H1 (cell line): ENCODE data around the gene ZFAND6. TPM values are rescaled to one million over a fixed set of nuclear protein-coding genes. Genes with fewer than 3 reads are reported as not detected.

Source experiments
- CTCF ChIA-PET: fragments of 300-600 bp; sonication (Branson Sonifier 250); formaldehyde crosslinking; loops from one replicate; lab custom pipeline; 2021; ENCODE audit not compliant: partially characterized antibody; lab: Charles Lee
- POLR2A ChIA-PET: fragments of 300-600 bp; sonication (Branson Sonifier 250); formaldehyde crosslinking; loops from one replicate; lab custom pipeline; 2021; ENCODE audit warnings: inconsistent platforms; ENCODE audit not compliant: partially characterized antibody; lab: Charles Lee
- DNase-seq, 2 experiments: peaks; one replicate each; pipeline versions ENCODE4 v3.0.0 to v3.0.0-alpha.2; 2010 to 2022; ENCODE audit warnings: low spot score in 2 of 2, low read depth in 1 of 2, mixed read lengths in 1 of 2
- FAIRE-seq: peaks from 2 replicates; lab custom pipeline; 2011; peaks lifted over from hg19 to GRCh38; lab: Jason Lieb, UNC
- H2AFZ ChIP-seq: 2 replicates; pipeline ENCODE4 v1.8.1; 2012; ENCODE audit warnings: low read length, inconsistent platforms
- H2AK5ac ChIP-seq: 2 replicates; pipeline ENCODE4 v1.6.1; 2013; ENCODE audit warnings: low read depth, low read length
- H2BK120ac ChIP-seq: replicated peaks from 2 replicates; pipeline ENCODE3; 2013; ENCODE audit warnings: low read depth, low read length, inconsistent platforms
- H2BK12ac ChIP-seq: 2 replicates; pipeline ENCODE4 v1.6.1; 2013; ENCODE audit warnings: low read depth, low read length
- H2BK15ac ChIP-seq: 2 replicates; pipeline ENCODE4 v1.6.1; 2013; ENCODE audit warnings: low read length
- H2BK20ac ChIP-seq: 2 replicates; pipeline ENCODE4 v1.6.1; 2013; ENCODE audit warnings: low read length
- H2BK5ac ChIP-seq: 2 replicates; pipeline ENCODE4 v1.6.1; 2013; ENCODE audit warnings: low read depth, low read length
- H3K14ac ChIP-seq: 2 replicates; pipeline ENCODE4 v1.6.1; 2013; ENCODE audit warnings: inconsistent platforms; ENCODE audit not compliant: insufficient read length
- H3K18ac ChIP-seq: 2 replicates; pipeline ENCODE4 v1.6.1; 2013; ENCODE audit warnings: low read length; ENCODE audit errors: extremely low read depth
- H3K23ac ChIP-seq: 2 replicates; pipeline ENCODE4 v1.6.1; 2013; ENCODE audit warnings: inconsistent platforms; ENCODE audit not compliant: insufficient read length
- H3K23me2 ChIP-seq: 2 replicates; pipeline ENCODE4 v1.6.1; 2013; ENCODE audit warnings: low read depth, low read length
- H3K27ac ChIP-seq: 2 replicates; pipeline ENCODE4 v1.6.1; 2011; ENCODE audit warnings: low read depth, low read length, inconsistent platforms
- H3K27me3 ChIP-seq, 4 experiments: replicated peaks in 1 of 4; 1 replicate in 1 of 4; 2 replicates in 3 of 4; pipeline versions ENCODE4 v1.6.1 to v1.8.1; 2011 to 2013; ENCODE audit warnings: low read length in 3 of 4, mild to moderate bottlenecking in 3 of 4, inconsistent platforms in 2 of 4, mixed read lengths in 2 of 4, moderate library complexity in 1 of 4; ENCODE audit not compliant: control insufficient read depth in 3 of 4, insufficient read depth in 3 of 4; ENCODE audit errors: extremely low read depth in 1 of 4
- H3K36me3 ChIP-seq, 4 experiments: 2 replicates each; pipeline versions ENCODE4 v1.6.1 to v1.8.1; 2011 to 2013; ENCODE audit warnings: mild to moderate bottlenecking in 4 of 4, low read length in 3 of 4, moderate library complexity in 2 of 4, control low read depth in 1 of 4, inconsistent platforms in 1 of 4; ENCODE audit not compliant: insufficient read depth in 4 of 4, control insufficient read depth in 2 of 4
- H3K4ac ChIP-seq: replicated peaks from 2 replicates; pipeline ENCODE3; 2013; ENCODE audit warnings: low read length, low read depth, mixed read lengths, inconsistent platforms; ENCODE audit not compliant: insufficient read length
- H3K4me1 ChIP-seq, 4 experiments: replicated peaks in 1 of 4; 1 replicate in 1 of 4; 2 replicates in 3 of 4; pipeline versions ENCODE4 v1.6.1 to v1.8.1; 2011 to 2013; ENCODE audit warnings: low read length in 3 of 4, inconsistent platforms in 2 of 4, mixed read lengths in 1 of 4; ENCODE audit not compliant: insufficient read depth in 4 of 4, control insufficient read depth in 3 of 4
- H3K4me2 ChIP-seq, 2 experiments: 2 replicates each; pipeline versions ENCODE4 v1.6.1 to v1.8.1; 2011 to 2013; ENCODE audit warnings: low read depth in 2 of 2, low read length in 2 of 2, control low read depth in 1 of 2, inconsistent platforms in 1 of 2, mild to moderate bottlenecking in 1 of 2; ENCODE audit not compliant: insufficient read depth in 1 of 2
- H3K4me3 ChIP-seq, 4 experiments: fragments of 200-600, 300-600 bp in 1 of 4; sonication (generic), shearing (Covaris generic), sonication (Bioruptor Twin) in 1 of 4; 2 replicates each; pipeline versions ENCODE4 v1.5.1 to v1.8.1; 2011 to 2016; ENCODE audit warnings: low read length in 4 of 4, low read depth in 3 of 4, control low read depth in 2 of 4, inconsistent platforms in 2 of 4, mild to moderate bottlenecking in 2 of 4, mixed read lengths in 1 of 4, moderate library complexity in 1 of 4; ENCODE audit not compliant: insufficient read depth in 2 of 4; ENCODE audit errors: extremely low read depth in 1 of 4
- H3K56ac ChIP-seq: replicated peaks from 2 replicates; pipeline ENCODE3; 2013; ENCODE audit warnings: low read depth, mild to moderate bottlenecking, mixed read lengths, low read length, inconsistent platforms; ENCODE audit not compliant: insufficient read length
- H3K79me1 ChIP-seq: 2 replicates; pipeline ENCODE4 v1.6.1; 2013; ENCODE audit warnings: low read depth, low read length, control low read depth
- H3K79me2 ChIP-seq, 2 experiments: 2 replicates each; pipeline versions ENCODE4 v1.6.1 to v1.8.1; 2012 to 2013; ENCODE audit warnings: low read length in 2 of 2, mild to moderate bottlenecking in 2 of 2, inconsistent platforms in 1 of 2; ENCODE audit not compliant: insufficient read depth in 2 of 2, control insufficient read depth in 1 of 2
- H3K9ac ChIP-seq, 4 experiments: replicated peaks in 1 of 4; 1 replicate in 1 of 4; 2 replicates in 3 of 4; pipeline versions ENCODE4 v1.6.1 to v1.8.1; 2011 to 2013; ENCODE audit warnings: low read depth in 3 of 4, low read length in 3 of 4, control low read depth in 2 of 4, mild to moderate bottlenecking in 2 of 4, moderate library complexity in 2 of 4, inconsistent platforms in 1 of 4; ENCODE audit errors: extremely low read depth in 1 of 4
- H3K9me3 ChIP-seq, 2 experiments: 2 replicates each; pipeline versions ENCODE4 v1.6.1 to v1.8.1; 2012 to 2013; ENCODE audit warnings: mild to moderate bottlenecking in 2 of 2, moderate library complexity in 2 of 2, control low read depth in 1 of 2, inconsistent platforms in 1 of 2, low read depth in 1 of 2, low read length in 1 of 2, mixed read lengths in 1 of 2; ENCODE audit not compliant: insufficient read depth in 2 of 2
- H4K20me1 ChIP-seq, 2 experiments: replicated peaks in 1 of 2; 2 replicates each; pipeline versions ENCODE3 to v1.8.1; 2011 to 2013; ENCODE audit warnings: inconsistent platforms in 2 of 2, low read length in 2 of 2, mild to moderate bottlenecking in 1 of 2; ENCODE audit not compliant: insufficient read depth in 2 of 2, control insufficient read depth in 1 of 2
- H4K5ac ChIP-seq: 2 replicates; pipeline ENCODE4 v1.6.1; 2013; ENCODE audit warnings: low read length, low read depth, mixed read lengths, inconsistent platforms; ENCODE audit not compliant: insufficient read length
- H4K8ac ChIP-seq: 2 replicates; pipeline ENCODE4 v1.8.0; 2013; ENCODE audit warnings: mild to moderate bottlenecking, moderate library complexity, low read length, inconsistent platforms; ENCODE audit not compliant: insufficient read depth; ENCODE audit errors: extremely low read depth
- H4K91ac ChIP-seq: replicated peaks from 2 replicates; pipeline ENCODE3; 2013; ENCODE audit warnings: low read length, mixed read lengths, inconsistent platforms; ENCODE audit not compliant: insufficient read length
- BACH1 ChIP-seq: IDR thresholded peaks from 2 replicates; pipeline ENCODE4 v1.6.1; 2012; ENCODE audit warnings: low read length, improper control_type of control experiment
- WGBS, 2 experiments: shearing (Covaris generic) in 1 of 2; methylation state at CpG; one replicate each; pipeline versions ENCODE4 v1.1.6 to v1.1.7; 2013 to 2015; ENCODE audit warnings: low lambda C conversion rate in 2 of 2, mixed read lengths in 2 of 2, inconsistent platforms in 1 of 2, low coverage in 1 of 2, missing lambda C conversion rate in 1 of 2; ENCODE audit not compliant: insufficient replicate concordance in 2 of 2, insufficient coverage in 1 of 2, insufficient read length in 1 of 2; ENCODE audit errors: extremely low coverage in 1 of 2, missing lambda C conversion rate in 1 of 2; 5-methylcytosine and 5-hydroxymethylcytosine counted together
- polyA plus RNA-seq, 7 experiments: library from polyadenylated mRNA; depleted of rRNA in 3 of 7; stranded (reverse) in 5 of 7; unstranded in 2 of 7; fragments of >200 nt in 5 of 7; fragments of 200-250 nt in 2 of 7; gene quantifications; 1 replicate in 5 of 7; 2 replicates in 1 of 7; 4 replicates in 1 of 7; pipeline versions ENCODE4 v1.2.1 to v1.2.3, GENCODE V29; 2011 to 2013; ENCODE audit warnings: missing spikeins in 2 of 7, mixed read lengths in 2 of 7
- total RNA-seq: library from RNA; stranded (reverse); fragmentation: NEBNext Ultra II Directional; extraction: Animal tissue kit (Norgen Biotek cat#: 25700); gene quantifications from 2 replicates; pipeline ENCODE4 v1.2.1, GENCODE V29; 2021

ZFAND6 gene
- total and polyA plus RNA-seq, 2 of the 8 experiments (the other 6 are each of a cell fraction or from before 2014, with no cell fraction given) = 136 to 237 TPM

DNA sequence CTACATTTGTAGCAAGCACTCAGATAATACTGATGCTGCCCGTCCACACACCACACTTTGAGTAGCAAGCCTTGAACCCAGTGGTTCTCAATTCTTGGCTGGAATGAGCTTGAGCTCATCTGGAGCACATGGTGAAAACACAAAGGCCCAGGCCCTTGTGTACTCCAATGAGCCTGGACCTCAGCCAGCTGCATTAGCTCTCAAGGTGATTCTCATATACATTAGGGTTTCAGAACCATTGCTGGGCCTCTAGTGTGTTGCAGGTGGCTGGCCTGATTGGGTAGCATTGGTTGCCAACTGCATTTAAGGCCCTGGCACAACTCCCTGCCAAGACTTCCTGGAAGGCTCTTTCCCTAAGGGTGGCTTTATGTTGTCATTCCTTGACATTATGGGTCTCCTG lies 23.4 kb upstream of the ZFAND6 start:
- Histone ChIP-seq H2AK5ac (no peak overlapping the region), H2BK15ac (no peak overlapping the region), H3K4me1 (peaks cover 7 to 17% (median 8%) of the 10 kb centered on the region in 4 experiments), H4K91ac (no peak overlapping the region), H4K8ac (no peak overlapping the region), H3K4ac (no peak overlapping the region), H3K9me3 (no peaks in the 10 kb centered on the region), H3K9ac (no peak overlapping the region), H4K5ac (no peak overlapping the region), H2AFZ (no peak overlapping the region), H3K79me2 (no peaks in the 10 kb centered on the region), H3K27ac (no peak overlapping the region), H3K4me3 (no peak overlapping the region), H2BK20ac (0 out of 2 replicates have a peak overlapping the region, but pooled peaks have one; percentile 8), H3K23me2 (no peaks in the 10 kb centered on the region; the same call in none of the 2 replicates), H3K79me1 (no peaks in the 10 kb centered on the region), H3K14ac (no peak overlapping the region), H3K23ac (no peak overlapping the region), H3K56ac (no peak overlapping the region), H2BK12ac (no peak overlapping the region), H4K20me1 (no peaks in the 10 kb centered on the region), H3K18ac (no peak overlapping the region), H3K4me2 (no peak overlapping the region), H3K27me3 (no peaks in the 10 kb centered on the region), H2BK120ac (no peak overlapping the region), H2BK5ac (no peak overlapping the region), H3K36me3 (no peaks in the 10 kb centered on the region)
- FAIRE-seq (no peak), DNase-seq (no peak)
- POLR2A ChIA-PET = interaction anchor here (0.6 kb wide), 1 partner anchor 687 kb away, joined by 3 read pairs; no protein-coding TSS in a partner anchor
- CTCF ChIA-PET = interaction anchor here (0.7 to 1.7 kb wide), 2 partner anchors 8 to 439 kb away, joined by 3 read pairs; no protein-coding TSS in a partner anchor
- no peak for TF ChIP-seq BACH1
- 88% methylated on average over 1 of the region's 1 CpG; no CpG with 5 or more reads in 1 of the 2 experiments for whole genome bisulfite sequencing, 2 experiments
